Neuron (in vitro differentiated cells): Measurements from ENCODE around the gene ENSA.
"Not testable (repeated sequence)": the region's sequence is repeated elsewhere in the genome, so short reads cannot be mapped to it uniquely, and the experiment has no call there.

ENCODE experiments used
- H2AFZ ChIP-seq: one replicate; pipeline ENCODE4 v1.6.1; 2013; ENCODE audit warnings: low read depth, mild to moderate bottlenecking, inconsistent platforms, low read length, moderate library complexity
- H3K27me3 ChIP-seq: one replicate; pipeline ENCODE4 v1.6.1; 2013; ENCODE audit warnings: low read length; ENCODE audit not compliant: insufficient read depth
- H3K36me3 ChIP-seq: one replicate; pipeline ENCODE4 v1.6.1; 2013; ENCODE audit warnings: low read length; ENCODE audit not compliant: insufficient read depth
- H3K4me1 ChIP-seq: one replicate; pipeline ENCODE4 v1.6.1; 2013; ENCODE audit warnings: low read length; ENCODE audit not compliant: insufficient read depth
- H3K4me3 ChIP-seq: 2 replicates; pipeline ENCODE4 v1.5.1; 2013; ENCODE audit warnings: mild to moderate bottlenecking, low read length, moderate library complexity
- H3K9me3 ChIP-seq: one replicate; pipeline ENCODE4 v1.6.1; 2013; ENCODE audit warnings: low read length

ENSA gene

GRCh38 chr1:150615346-150616201 is 13.8 kb downstream of the ENSA start:
- Histone ChIP-seq H3K36me3 (peaks cover 58% of the 10 kb centered on the region), H2AFZ (no peak overlapping the region), H3K9me3 (no peaks in the 10 kb centered on the region), H3K4me3 (no peak overlapping the region), H3K27me3 (no peaks in the 10 kb centered on the region), H3K4me1 (peaks cover 7% of the 10 kb centered on the region)

- H2AFZ ChIP-seq, result no peak overlapping the region
- peaks cover 38% of the 10 kb centered on the region for H3K36me3 ChIP-seq
- no peaks in the 10 kb centered on the region for H3K9me3 ChIP-seq
- H3K27me3 ChIP-seq, result no peaks in the 10 kb centered on the region
- no peak overlapping the region for H3K4me3 ChIP-seq
- H3K4me1 ChIP-seq, result peaks cover 20% of the 10 kb centered on the region
Measured at GRCh38 chr1:150613061-150613920, 16.1 kb downstream of the ENSA start.

GRCh38 chr1:150612014-150612345 is 17.4 kb downstream of the ENSA start:
- no peaks in the 10 kb centered on the region for H3K9me3 ChIP-seq
- H3K27me3 ChIP-seq, result no peaks in the 10 kb centered on the region
- no peak overlapping the region for H3K4me3 ChIP-seq
- peaks cover 20% of the 10 kb centered on the region for H3K4me1 ChIP-seq
- no peak overlapping the region for H2AFZ ChIP-seq
- H3K36me3 ChIP-seq, result peaks cover 31% of the 10 kb centered on the region

GRCh38 chr1:150610576-150610975 is 18.8 kb downstream of the ENSA start:
- Histone ChIP-seq H3K4me3 (no peak overlapping the region), H3K9me3 (no peaks in the 10 kb centered on the region), H3K4me1 (peaks cover 20% of the 10 kb centered on the region), H2AFZ (no peak overlapping the region), H3K36me3 (peaks cover 21% of the 10 kb centered on the region), H3K27me3 (no peaks in the 10 kb centered on the region)

GRCh38 chr1:150609732-150610131 is 19.7 kb downstream of the ENSA start:
- Histone ChIP-seq H3K9me3 (no peaks in the 10 kb centered on the region), H3K4me3 (no peak overlapping the region), H3K27me3 (no peaks in the 10 kb centered on the region), H3K36me3 (peaks cover 14% of the 10 kb centered on the region), H2AFZ (no peak overlapping the region), H3K4me1 (peaks cover 22% of the 10 kb centered on the region)

GRCh38 chr1:150606463-150607142 is 22.8 kb downstream of the ENSA start:
- peaks cover 2% of the 10 kb centered on the region for H3K36me3 ChIP-seq
- no peaks in the 10 kb centered on the region for H3K9me3 ChIP-seq
- H3K4me1 ChIP-seq, result peaks cover 29% of the 10 kb centered on the region
- no peak overlapping the region for H3K4me3 ChIP-seq
- H2AFZ ChIP-seq, result no peak overlapping the region
- H3K27me3 ChIP-seq, result no peaks in the 10 kb centered on the region

- not testable (repeated sequence) for H2AFZ ChIP-seq, H3K36me3 ChIP-seq, H3K4me3 ChIP-seq, H3K9me3 ChIP-seq, H3K27me3 ChIP-seq
- H3K4me1 ChIP-seq, result peaks cover 23% of the 10 kb centered on the region
Measured at GRCh38 chr1:150605451-150605731, 24.0 kb downstream of the ENSA start.

- Histone ChIP-seq H2AFZ (no peak overlapping the region), H3K4me3 (no peak overlapping the region), H3K36me3 (no peaks in the 10 kb centered on the region), H3K27me3 (no peaks in the 10 kb centered on the region), H3K9me3 (no peaks in the 10 kb centered on the region), H3K4me1 (peaks cover 14% of the 10 kb centered on the region)
Measured at GRCh38 chr1:150604226-150604588, 25.2 kb downstream of the ENSA start.

- Histone ChIP-seq H3K36me3 (no peaks in the 10 kb centered on the region), H3K4me1 (peaks cover 10% of the 10 kb centered on the region), H3K27me3 (no peaks in the 10 kb centered on the region), H3K9me3 (no peaks in the 10 kb centered on the region), H2AFZ (no peak overlapping the region), H3K4me3 (no peak overlapping the region)
Measured at GRCh38 chr1:150603711-150604110, 25.7 kb downstream of the ENSA start.

GRCh38 chr1:150602372-150602771 is 27.0 kb downstream of the ENSA start:
- H2AFZ ChIP-seq, H3K4me3 ChIP-seq, H3K9me3 ChIP-seq, H3K27me3 ChIP-seq, H3K36me3 ChIP-seq: not testable (repeated sequence)
- peaks cover 10% of the 10 kb centered on the region for H3K4me1 ChIP-seq

- no peaks in the 10 kb centered on the region for H3K9me3 ChIP-seq
- no peaks in the 10 kb centered on the region for H3K27me3 ChIP-seq
- no peak overlapping the region for H2AFZ ChIP-seq
- no peaks in the 10 kb centered on the region for H3K36me3 ChIP-seq
- peaks cover 10% of the 10 kb centered on the region for H3K4me1 ChIP-seq
- no peak overlapping the region for H3K4me3 ChIP-seq
Measured at GRCh38 chr1:150601540-150601939, 27.9 kb downstream of the ENSA start.

GRCh38 chr1:150598346-150598745 is 31.1 kb downstream of the ENSA start:
- not testable (repeated sequence) for H3K4me3 ChIP-seq, H3K4me1 ChIP-seq, H3K9me3 ChIP-seq, H3K36me3 ChIP-seq, H2AFZ ChIP-seq, H3K27me3 ChIP-seq

- H3K9me3 ChIP-seq, result no peaks in the 10 kb centered on the region
- no peaks in the 10 kb centered on the region for H3K27me3 ChIP-seq
- no peaks in the 10 kb centered on the region for H3K4me1 ChIP-seq
- H2AFZ ChIP-seq, result no peak overlapping the region
- no peak overlapping the region for H3K4me3 ChIP-seq
- H3K36me3 ChIP-seq, result no peaks in the 10 kb centered on the region
Measured at GRCh38 chr1:150596976-150597375, 32.4 kb downstream of the ENSA start.
